ENCODE data around the gene INTS1.
"Not testable (repeated sequence)": the region's sequence is repeated elsewhere in the genome, so short reads cannot be mapped to it uniquely, and the experiment has no call there.

The INTS1 gene

DNA sequence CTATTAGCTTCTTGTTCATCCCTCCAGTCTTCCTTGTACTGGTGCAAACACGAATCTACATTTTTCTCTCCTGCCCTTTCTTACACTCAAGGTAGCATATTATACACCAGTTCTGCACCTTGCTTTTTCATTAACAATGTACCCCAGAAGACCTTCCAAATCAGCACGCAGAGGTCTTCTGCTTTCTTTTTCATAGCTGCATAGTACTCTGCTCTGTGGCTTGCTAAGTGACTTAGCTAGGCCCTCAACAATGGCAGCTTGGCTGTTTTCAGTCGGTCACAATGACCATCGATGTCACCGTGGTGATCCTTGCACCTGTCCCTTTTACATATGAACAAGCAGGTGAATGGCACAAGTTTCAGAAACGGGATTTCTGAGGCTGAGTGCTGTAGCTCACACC lies 21.2 kb upstream of the INTS1 start:
- DNase-seq (ENCODE audit: extremely low read depth, low read depth) = no peak
- TF ChIP-seq, protein P1, sequence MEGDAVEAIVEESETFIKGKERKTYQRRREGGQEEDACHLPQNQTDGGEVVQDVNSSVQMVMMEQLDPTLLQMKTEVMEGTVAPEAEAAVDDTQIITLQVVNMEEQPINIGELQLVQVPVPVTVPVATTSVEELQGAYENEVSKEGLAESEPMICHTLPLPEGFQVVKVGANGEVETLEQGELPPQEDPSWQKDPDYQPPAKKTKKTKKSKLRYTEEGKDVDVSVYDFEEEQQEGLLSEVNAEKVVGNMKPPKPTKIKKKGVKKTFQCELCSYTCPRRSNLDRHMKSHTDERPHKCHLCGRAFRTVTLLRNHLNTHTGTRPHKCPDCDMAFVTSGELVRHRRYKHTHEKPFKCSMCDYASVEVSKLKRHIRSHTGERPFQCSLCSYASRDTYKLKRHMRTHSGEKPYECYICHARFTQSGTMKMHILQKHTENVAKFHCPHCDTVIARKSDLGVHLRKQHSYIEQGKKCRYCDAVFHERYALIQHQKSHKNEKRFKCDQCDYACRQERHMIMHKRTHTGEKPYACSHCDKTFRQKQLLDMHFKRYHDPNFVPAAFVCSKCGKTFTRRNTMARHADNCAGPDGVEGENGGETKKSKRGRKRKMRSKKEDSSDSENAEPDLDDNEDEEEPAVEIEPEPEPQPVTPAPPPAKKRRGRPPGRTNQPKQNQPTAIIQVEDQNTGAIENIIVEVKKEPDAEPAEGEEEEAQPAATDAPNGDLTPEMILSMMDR (IDR thresholded peaks at IDR 0.05; ENCODE audit: low read depth, low read length) = no peak

DNA sequence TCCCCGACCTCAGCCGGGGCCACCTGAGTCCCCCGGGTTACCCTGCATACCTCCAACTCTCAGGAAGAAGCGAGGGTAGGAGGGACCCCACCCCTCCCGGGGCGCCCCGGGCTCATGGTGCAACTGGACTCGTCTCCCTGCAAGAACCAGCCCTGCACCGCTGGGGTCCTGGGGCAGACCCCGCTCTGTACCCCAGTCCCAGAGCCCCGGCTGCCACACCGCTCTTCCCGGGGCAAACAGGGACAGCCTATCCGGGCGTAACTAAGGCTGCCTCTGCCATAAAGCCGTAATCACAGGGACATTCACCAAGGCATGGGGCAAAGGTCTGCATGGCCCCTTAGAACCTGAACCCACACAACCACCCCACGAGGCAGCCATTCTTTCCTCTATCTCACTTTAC lies 19.7 kb upstream of the INTS1 start:
- no peak for DNase-seq (ENCODE audit: extremely low read depth, low read depth)
- TF ChIP-seq, protein P1 (IDR thresholded peaks at IDR 0.05; ENCODE audit: low read depth, low read length) = no peak

DNA sequence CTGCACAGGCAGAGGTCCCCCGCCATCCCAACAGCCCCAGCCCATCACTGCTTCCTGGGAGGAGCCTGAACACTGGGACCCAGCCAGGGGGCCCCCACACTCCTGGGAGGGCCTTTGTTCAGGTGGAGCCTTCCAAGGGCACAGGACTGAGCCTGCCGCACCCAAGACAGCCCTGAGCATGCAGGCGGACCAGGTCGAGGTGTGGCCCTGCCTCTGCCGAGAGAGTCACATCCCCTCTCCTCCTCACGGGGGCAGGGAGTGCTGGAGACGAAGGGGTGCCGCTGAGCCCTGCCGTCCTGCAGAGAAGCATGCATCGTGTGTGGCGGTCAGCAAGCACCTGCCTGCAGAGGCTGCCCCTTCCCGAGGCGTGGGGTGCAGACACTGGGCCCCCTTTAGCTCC lies 19.0 kb upstream of the INTS1 start:
- TF ChIP-seq, protein P1 (IDR thresholded peaks at IDR 0.05; ENCODE audit: low read depth, low read length) = no peak

DNA sequence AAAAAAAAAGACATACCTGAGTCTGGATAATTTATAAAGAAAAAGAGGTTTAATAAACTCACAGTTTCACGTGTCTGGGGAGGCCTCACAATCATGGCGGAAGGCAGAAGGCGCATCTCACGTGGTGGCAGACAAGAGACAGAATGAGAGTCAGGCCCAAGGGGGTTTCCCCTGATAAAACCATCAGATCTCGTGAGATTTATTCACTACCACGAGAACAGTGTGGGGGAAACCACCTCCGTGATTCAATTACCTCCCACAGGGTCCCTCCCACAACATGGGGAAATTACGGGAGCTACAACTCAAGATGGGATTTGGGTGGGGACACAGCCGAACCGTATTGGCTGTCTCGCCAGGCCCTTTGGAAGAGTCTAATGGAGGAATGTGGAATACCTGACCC lies 17.3 kb upstream of the INTS1 start:
- TF ChIP-seq, protein P1 (IDR thresholded peaks at IDR 0.05; ENCODE audit: low read depth, low read length) = no peak
- DNase-seq (ENCODE audit: extremely low read depth, low read depth) = no peak

More for the DNA sequence above, 19.0 kb upstream of the INTS1 start:
- DNase-seq (ENCODE audit: extremely low read depth, low read depth) = no peak

DNA sequence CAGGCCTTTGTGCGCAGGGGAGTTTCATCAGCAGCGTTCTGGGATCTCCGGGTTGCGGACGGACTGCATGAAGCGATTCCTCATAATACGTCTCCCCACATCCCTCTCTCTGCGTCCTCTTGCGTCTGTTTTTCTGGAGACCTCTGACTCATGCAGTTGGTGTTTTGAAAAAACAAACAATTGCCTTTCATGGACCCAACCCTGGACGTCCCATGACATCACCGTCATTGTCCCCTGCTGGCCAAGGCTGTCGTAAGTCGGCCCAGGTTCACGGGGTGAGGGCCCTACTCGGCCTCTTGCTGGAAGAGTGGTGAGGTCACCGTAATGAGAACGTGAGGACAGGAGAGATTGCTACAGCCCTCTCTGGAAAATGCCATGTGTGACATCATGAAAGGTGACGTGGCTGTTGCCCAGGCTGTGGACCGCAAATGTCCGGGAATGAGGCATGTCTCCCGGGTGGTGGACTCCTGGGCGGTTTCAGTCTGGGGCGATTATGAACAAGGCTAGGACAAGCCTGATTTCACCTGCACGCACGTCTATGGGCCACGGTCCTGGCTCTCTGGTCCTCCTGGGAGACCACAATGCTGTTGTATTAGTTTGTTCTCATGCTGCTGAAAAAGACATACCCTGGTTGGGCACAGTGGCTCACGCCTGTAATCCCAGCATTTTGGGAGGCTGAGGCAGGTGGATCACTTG lies 16.5 kb upstream of the INTS1 start:
- TF ChIP-seq, protein P1 (IDR thresholded peaks at IDR 0.05; ENCODE audit: low read depth, low read length) = no peak

DNA sequence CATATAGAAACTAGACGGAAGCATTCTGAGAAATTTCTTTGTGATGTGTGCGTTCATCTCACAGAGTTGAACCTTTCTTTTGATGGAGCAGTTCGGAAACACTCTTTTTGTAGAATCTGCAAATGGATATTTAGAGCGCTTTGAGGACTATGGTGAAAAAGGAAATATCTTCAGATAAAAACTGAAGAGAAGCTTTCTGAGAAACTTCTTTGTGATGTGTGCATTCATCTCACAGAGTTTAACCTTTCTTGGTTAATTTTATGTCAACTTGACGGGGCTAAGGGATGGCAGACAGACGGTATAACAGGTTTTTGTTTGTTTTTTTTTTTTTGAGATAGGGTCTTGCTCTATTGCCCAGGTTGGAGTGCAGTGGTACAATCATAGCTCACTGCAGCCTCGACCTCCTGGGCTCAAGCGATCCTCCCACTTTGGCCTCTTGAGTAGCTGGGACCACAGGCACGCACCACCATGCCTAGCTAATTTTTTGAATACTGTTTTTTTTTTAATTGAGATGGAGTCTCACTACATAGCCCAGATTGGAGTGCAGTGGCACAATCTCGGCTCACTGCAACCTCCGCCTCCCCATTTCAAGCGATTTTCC lies 15.2 kb upstream of the INTS1 start:
- not testable (repeated sequence) for DNase-seq (ENCODE audit: extremely low read depth, low read depth)

More for the DNA sequence above, 16.5 kb upstream of the INTS1 start:
- no peak for DNase-seq (ENCODE audit: extremely low read depth, low read depth)

DNA sequence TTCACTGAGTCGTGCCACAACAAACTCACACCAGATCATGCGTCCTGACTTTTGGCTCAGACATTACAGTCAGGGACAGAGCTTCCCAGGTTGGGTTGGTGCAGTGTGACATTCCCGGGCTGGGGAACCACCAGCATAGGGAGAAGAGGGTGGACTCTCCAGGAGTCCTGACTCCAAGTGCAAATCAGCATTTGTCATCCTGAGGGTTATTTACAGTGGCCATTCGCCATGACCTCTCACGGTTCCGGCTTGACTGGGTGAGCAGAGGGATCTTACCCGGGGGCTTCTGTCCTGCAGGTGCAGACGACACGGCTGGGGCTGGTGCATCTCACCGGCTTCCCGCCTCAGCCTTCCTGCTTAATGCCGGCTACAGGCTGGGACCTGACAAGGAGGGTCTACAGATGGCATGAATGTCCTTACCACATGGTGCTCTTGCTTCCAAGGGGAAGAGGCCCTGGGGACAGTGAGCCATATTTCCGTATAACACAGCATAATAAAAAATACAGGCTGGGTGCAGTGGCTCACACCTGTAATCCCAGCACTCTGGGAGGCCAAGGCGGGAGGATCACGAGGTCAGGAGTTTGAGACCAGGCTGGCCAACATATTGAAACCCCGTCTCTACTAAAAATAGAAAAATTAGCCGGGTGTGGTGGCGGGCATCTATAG lies 12.5 kb upstream of the INTS1 start:
- TF ChIP-seq, protein P1 (IDR thresholded peaks at IDR 0.05; ENCODE audit: low read depth, low read length) = no peak
- DNase-seq (ENCODE audit: extremely low read depth, low read depth) = no peak

DNA sequence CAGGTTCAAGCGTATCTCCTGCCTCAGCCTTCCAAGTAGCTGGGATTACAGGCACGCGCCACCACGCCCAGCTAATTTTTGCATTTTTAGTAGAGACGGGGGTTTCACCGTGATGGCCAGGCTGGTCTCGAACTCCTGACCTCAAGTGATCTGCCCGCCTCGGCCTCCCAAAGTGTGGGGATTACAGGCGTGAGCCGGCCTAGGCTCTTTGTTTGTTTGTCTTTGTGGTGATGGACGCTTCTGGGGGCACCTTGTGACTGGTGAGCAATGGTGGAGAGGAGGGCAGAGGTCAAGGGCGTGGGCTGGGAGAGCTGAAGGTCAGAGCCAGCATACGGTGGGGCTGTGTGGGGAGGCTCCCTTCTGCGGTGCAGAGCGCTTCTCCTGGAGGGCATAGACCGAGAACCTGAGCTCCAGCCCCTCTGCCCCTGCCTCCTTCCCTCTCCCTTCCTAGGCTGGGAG lies 11.3 kb upstream of the INTS1 start:
- DNase-seq (ENCODE audit: extremely low read depth, low read depth) = not testable (repeated sequence)

Measured in AG09319 (cell line).